SU-DHL-6 (cell line): ENCODE results near the gene KRTAP5-5.

Experiments
- CTCF ChIP-seq: fragments of 200-600 bp; sonication (generic); IDR thresholded peaks from one replicate; pipeline ENCODE4 v1.5.1; 2017; ENCODE audit warnings: antibody characterized with exemption, mild to moderate bottlenecking, low read length, moderate library complexity; ENCODE audit not compliant: insufficient read depth, poor library complexity, severe bottlenecking
- EZH2phosphoT487 ChIP-seq: fragments of 200-600 bp; sonication (generic), shearing (Covaris generic); conservative IDR thresholded peaks from 2 replicates; pipeline ENCODE4 v1.6.1; 2018; ENCODE audit warnings: mild to moderate bottlenecking, antibody characterized with exemption, low read length, moderate library complexity, mixed read lengths

GRCh38 chr11:1660111-1660867 is 30.7 kb downstream of the KRTAP5-5 start:
- TF ChIP-seq CTCF (no peak), EZH2phosphoT487 (no peak)
